Pulmonary artery endothelial cell (primary cell): ENCODE measurements around the gene ZNF490. TPM values are rescaled to one million over a fixed set of nuclear protein-coding genes. Genes with fewer than 3 reads are reported as not detected.
"Not testable (repeated sequence)": the region's sequence is repeated elsewhere in the genome, so short reads cannot be mapped to it uniquely, and the experiment has no call there.

Experiments used
- DNase-seq: peaks from one replicate; pipeline ENCODE4 v3.0.0-alpha.2; 2011; ENCODE audit warnings: low read depth, low spot score
- total RNA-seq: library from RNA; depleted of rRNA; stranded (reverse); fragments of >200 nt; gene quantifications from 2 replicates; pipeline ENCODE4 v1.2.3, GENCODE V29; 2014

The ZNF490 gene
- 6.0 and 9.7 TPM in 2 replicates for total RNA-seq

DNA sequence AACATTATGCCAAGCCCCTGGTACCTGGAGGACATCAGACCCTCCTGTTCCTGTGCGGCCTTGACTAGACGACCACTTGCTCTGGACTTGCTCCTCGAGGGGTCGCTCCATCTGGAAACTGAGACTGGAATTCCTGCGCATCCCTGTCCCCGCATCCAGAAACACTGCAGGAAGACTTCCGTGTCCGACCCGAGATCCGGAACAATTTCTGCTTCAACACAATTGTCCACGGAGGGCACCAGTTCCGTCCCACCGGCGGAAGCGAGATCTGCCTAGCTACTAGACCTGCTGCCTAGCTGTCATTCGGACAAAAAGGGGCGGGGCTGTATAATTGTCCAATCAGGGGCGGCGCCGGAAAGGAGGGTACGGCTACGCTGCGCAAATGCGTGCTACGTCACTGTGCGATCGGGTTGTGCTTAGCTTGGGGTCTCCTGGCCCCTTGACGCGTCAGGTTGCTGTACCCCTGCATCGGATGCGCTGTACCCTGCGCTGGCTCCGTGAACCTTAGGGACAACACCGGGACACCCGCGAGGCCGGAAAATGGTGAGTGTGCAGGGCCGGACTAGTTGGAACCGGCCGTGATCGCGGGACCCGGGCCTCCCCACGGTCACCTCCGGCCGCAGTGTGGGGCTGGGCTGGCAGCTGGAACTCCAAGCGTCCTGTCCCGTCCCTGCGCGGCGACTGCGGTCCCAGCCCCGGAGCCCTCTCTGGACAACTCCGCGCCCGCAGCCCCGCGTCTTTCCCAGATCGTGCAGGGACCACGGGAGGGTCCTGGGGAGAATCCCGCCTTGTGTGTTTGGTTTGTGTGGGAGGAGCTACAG, at the start of gene ZNF490, which contains the start of gene ZNF791:
Gene ZNF490, minus strand, starts transcription at position 274 of the 821 bp plus-strand sequence. Its CDS starts 133 bp downstream, at position 141.
Gene ZNF791, plus strand, starts transcription at position 381 of the 821 bp plus-strand sequence. Its CDS starts 160 bp downstream, at position 541.
- DNase-seq, result peak; percentile 86

- no peak for DNase-seq
Observed at GRCh38 chr19:12657966-12658365, 47.4 kb upstream of the ZNF490 start.

GRCh38 chr19:12656899-12657571, 46.4 kb upstream of the ZNF490 start:
- no peak for DNase-seq

DNA sequence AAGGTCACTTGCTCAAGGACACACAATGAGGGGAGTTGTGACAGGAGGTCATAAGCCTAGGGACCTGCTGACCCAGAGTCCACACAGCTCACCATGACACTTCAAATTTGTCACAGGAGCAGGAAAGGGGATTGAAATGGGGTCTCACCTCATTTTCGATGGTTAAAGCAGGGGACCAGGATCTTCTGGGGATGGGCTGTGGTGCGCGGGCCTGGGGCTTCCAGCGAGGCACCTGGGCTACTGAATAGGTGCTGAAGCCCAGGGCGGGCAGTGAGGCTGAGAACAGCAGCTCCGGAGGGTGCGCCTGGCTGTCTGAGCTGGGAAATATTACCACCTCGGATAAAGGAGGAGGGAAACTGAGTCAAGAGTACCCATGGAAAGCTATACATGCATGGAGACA, 44.9 kb upstream of the ZNF490 start:
- no peak for DNase-seq

GRCh38 chr19:12652219-12652618, 41.6 kb upstream of the ZNF490 start:
- no peak for DNase-seq

DNA sequence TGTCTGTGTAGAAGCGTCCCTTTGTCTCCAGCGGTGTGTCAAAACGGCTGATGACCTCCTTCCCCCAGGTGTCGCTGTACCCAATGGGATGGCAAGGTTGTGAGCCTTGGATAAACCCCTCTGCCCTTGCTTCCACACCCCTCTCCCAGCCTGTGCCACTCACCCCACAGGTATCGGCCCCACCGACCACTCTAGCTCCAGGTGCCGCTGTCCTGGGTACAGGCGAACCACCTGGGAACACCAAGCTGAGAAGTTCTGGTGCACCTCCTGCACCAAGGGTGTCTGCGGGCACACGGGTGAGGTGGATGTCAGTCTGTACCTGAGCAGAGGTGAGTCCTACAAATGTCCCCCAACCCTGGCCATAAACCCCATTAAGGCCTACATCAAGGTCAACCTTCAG, 39.3 kb upstream of the ZNF490 start:
- no peak for DNase-seq

DNA sequence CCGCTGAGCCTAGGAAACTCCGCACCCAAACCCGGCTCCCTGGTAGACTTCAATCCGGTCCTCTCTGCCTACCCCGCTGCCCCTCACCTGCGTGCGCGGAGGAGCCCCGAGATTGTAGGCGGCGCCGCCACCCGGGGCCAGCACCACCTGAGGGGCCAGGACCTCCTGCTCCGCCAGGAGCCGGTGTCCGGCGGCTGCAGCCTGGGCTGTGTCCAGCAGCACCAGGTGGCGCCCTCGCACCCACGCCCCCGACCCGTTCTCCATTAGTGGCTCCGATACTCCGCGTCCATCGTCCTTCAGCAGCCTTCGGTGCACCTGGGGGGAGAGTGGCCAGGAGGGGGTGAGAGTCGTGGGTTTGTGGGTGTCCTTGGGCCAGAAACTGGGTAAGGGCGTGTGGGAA, 37.5 kb upstream of the ZNF490 start:
- DNase-seq, result no peak

GRCh38 chr19:12647490-12648071, 37.0 kb upstream of the ZNF490 start:
- DNase-seq, result no peak

- DNase-seq, result no peak
Observed at GRCh38 chr19:12647047-12647446, 36.4 kb upstream of the ZNF490 start.

DNA sequence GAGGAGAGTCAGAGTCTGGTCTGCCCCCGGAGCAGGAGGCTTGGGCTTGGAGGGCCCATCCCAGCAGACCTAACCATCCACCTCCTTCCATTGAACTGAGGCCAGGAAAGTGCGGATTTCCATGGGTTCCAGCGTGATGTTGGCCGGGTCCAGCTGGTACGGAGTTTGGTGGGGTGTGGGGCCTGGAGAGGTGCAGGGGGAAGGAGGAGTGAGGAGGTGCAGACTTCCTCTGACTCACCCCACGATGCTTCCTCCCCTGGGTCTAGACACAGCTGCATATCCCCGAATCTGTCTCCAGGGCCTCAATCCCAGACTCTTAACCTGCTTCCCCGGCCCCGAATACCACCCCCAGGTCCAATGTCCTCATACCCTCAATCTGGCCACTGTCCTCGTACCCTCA, 35.9 kb upstream of the ZNF490 start:
- no peak for DNase-seq

- DNase-seq, result not testable (repeated sequence)
Observed at GRCh38 chr19:12643716-12644115, 33.1 kb upstream of the ZNF490 start.

- no peak for DNase-seq
Observed at GRCh38 chr19:12642506-12642905, 31.9 kb upstream of the ZNF490 start.

DNA sequence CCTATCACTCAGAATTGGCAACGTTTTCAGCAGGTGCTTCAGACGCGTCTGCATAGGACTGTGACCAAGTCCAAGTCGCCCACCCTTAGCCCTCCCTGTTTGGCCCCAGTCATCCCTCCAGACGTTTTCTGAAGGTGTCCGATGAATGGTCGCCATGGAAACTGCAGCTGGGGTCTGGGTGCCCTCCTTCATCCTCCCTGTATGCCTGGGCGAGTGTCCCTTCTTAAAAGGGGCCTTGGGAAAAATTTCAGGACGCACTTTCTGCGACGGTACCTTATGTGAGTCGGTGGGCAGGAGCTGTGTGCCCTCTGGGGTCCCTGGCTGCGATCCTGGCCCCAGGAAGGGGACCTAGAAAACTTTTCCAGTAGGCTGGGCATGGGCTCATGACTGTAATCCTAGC, 30.8 kb upstream of the ZNF490 start:
- no peak for DNase-seq

- DNase-seq, result peak; percentile 20
Observed at GRCh38 chr19:12639901-12640613, 29.4 kb upstream of the ZNF490 start.

- DNase-seq, result no peak
Observed at GRCh38 chr19:12638611-12639182, 28.1 kb upstream of the ZNF490 start.

GRCh38 chr19:12636631-12637030, 26.0 kb upstream of the ZNF490 start:
- DNase-seq, result no peak

- no peak for DNase-seq
Observed at GRCh38 chr19:12629215-12629614, 18.6 kb upstream of the ZNF490 start.

DNA sequence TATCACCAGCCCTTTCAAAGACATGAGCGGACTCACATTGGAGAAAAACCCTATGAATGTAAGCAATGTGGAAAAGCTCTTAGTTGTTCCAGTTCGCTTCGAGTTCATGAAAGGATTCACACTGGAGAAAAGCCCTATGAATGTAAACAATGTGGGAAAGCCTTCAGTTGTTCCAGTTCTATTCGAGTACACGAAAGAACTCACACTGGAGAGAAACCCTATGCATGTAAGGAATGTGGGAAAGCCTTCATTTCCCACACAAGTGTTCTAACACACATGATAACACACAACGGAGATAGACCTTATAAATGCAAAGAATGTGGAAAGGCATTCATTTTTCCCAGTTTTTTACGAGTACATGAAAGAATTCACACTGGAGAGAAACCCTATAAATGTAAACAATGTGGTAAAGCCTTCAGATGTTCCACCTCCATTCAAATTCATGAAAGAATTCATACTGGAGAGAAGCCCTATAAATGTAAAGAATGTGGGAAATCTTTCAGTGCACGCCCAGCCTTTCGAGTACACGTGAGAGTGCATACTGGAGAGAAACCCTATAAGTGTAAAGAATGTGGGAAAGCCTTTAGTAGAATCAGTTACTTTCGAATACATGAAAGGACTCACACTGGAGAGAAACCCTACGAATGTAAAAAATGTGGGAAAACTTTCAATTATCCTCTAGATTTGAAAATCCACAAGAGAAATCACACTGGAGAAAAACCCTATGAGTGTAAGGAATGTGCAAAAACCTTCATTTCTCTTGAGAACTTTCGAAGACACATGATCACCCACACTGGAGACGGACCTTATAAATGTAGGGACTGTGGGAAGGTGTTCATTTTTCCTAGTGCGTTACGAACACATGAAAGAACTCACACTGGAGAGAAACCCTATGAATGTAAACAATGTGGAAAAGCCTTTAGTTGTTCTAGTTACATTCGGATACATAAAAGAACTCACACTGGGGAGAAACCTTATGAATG, 17.7 kb upstream of the ZNF490 start:
- DNase-seq, result no peak

- DNase-seq, result no peak
Observed at GRCh38 chr19:12626958-12627357, 16.3 kb upstream of the ZNF490 start.
